ENCODE results near the gene RAB33A.
A peak's percentile ranks its signal among the peaks of the same experiment; 100 is the strongest.

The RAB33A gene

DNA sequence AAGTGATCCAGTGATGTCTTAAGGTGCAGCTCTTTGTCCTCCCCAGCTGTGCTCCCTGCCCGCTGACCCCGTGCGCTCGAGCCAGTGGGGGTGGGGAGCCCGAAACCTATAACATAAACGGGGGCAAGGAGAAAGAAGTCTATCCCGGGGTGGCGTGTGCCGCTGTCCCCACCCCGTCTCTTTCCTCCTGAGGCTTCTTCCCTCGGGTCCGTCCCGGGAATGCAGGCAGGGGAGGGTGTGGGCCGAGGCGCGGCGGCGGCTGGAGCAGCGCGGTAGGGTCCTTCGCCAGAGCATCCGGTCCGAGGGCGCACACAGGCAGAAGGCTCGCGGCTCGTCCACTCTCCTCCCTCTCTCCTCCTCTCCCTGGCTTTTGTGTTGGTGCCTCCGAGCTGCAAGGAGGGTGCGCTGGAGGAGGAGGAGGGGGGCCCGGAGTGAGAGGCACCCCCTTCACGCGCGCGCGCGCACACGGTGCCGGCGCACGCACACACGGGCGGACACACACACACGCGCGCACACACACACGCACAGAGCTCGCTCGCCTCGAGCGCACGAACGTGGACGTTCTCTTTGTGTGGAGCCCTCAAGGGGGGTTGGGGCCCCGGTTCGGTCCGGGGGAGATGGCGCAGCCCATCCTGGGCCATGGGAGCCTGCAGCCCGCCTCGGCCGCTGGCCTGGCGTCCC lies at the start of gene RAB33A:
RAB33A (plus strand) TSS at position 517 of the 681 bp plus-strand sequence; CDS start at position 618, 101 bp downstream.
- TF ChIP-seq, protein P1, sequence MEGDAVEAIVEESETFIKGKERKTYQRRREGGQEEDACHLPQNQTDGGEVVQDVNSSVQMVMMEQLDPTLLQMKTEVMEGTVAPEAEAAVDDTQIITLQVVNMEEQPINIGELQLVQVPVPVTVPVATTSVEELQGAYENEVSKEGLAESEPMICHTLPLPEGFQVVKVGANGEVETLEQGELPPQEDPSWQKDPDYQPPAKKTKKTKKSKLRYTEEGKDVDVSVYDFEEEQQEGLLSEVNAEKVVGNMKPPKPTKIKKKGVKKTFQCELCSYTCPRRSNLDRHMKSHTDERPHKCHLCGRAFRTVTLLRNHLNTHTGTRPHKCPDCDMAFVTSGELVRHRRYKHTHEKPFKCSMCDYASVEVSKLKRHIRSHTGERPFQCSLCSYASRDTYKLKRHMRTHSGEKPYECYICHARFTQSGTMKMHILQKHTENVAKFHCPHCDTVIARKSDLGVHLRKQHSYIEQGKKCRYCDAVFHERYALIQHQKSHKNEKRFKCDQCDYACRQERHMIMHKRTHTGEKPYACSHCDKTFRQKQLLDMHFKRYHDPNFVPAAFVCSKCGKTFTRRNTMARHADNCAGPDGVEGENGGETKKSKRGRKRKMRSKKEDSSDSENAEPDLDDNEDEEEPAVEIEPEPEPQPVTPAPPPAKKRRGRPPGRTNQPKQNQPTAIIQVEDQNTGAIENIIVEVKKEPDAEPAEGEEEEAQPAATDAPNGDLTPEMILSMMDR (IDR thresholded peaks at IDR 0.05; ENCODE audit: insufficient read depth, low read depth, low read length, missing control alignments), result no peak
- DNase-seq (ENCODE audit: low read depth), result peak; percentile 6
- H3K4me3 ChIP-seq (ENCODE audit: low read length), result peak within 1 kb of the TSS; percentile 35

- TF ChIP-seq, protein P1 (IDR thresholded peaks at IDR 0.05; ENCODE audit: insufficient read depth, low read depth, low read length, missing control alignments), result no peak
- H3K4me3 ChIP-seq (ENCODE audit: low read length), result no peak overlapping the region
- DNase-seq (ENCODE audit: low read depth), result no peak
Measured at GRCh38 chrX:130124577-130124976, 47.2 kb upstream of the RAB33A start.

- peak; percentile 95 for DNase-seq (ENCODE audit: low read depth)
- H3K4me3 ChIP-seq (ENCODE audit: low read length), result no peak overlapping the region
- TF ChIP-seq, protein P1 (IDR thresholded peaks at IDR 0.05; ENCODE audit: insufficient read depth, low read depth, low read length, missing control alignments), result no peak
Measured at GRCh38 chrX:130125091-130125874, 46.5 kb upstream of the RAB33A start.

DNA sequence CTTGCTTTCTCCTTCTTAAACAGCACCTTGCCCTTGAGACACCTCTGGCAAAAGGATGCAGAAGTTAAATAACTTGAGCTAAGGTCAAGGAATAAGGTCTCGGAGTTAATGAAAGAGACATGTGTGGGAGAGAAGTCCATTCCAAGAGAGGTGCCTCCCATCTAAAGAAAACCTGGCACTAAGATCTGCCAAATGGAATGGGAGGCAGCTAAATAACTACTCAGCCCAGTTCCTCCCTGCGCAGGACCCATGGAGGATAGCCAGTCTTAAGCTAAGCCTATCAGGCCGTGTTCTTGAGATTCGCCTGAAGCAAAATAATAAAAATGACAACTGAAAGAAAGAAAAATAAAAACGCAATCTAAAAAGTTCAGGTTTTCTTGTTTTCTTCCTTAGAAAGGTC lies 40.8 kb upstream of the RAB33A start:
- DNase-seq (ENCODE audit: low read depth), result no peak
- H3K4me3 ChIP-seq (ENCODE audit: low read length), result no peak overlapping the region
- TF ChIP-seq, protein P1 (IDR thresholded peaks at IDR 0.05; ENCODE audit: insufficient read depth, low read depth, low read length, missing control alignments), result no peak

- no peak for DNase-seq (ENCODE audit: low read depth)
- TF ChIP-seq, protein P1 (IDR thresholded peaks at IDR 0.05; ENCODE audit: insufficient read depth, low read depth, low read length, missing control alignments), result no peak
- H3K4me3 ChIP-seq (ENCODE audit: low read length), result no peak overlapping the region
Measured at GRCh38 chrX:130136496-130136895, 35.3 kb upstream of the RAB33A start.

DNA sequence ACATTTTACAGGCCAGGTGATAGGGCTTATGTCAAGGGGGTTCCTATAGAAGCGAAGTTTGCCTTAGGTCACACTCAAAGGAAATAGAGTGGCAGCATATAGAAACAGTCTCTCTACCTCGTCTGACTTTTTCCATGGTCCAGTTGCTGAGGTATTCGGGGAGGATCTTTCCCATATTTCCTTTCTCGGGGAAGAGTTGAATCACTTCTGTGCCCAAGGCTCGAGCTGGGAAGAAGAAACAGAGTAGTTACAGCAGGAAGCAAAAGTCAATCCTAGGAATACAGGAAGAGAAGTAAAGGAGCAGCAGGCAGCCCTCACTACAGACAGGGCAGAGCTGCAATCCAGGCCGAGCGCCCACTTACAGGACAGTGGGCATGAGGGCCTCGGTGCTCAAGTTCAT lies 34.8 kb upstream of the RAB33A start:
- no peak overlapping the region for H3K4me3 ChIP-seq (ENCODE audit: low read length)
- DNase-seq (ENCODE audit: low read depth), result no peak
- TF ChIP-seq, protein P1 (IDR thresholded peaks at IDR 0.05; ENCODE audit: insufficient read depth, low read depth, low read length, missing control alignments), result no peak
